Activated CD8-positive, alpha-beta memory T cell treated with anti-CD3 and anti-CD28 coated beads, Interleukin-2, amount 50 U/mL, for 24 hours (primary cell): ENCODE results near the gene GMPR2.
A peak's percentile ranks its signal among the peaks of the same experiment; 100 is the strongest.
"Not testable (repeated sequence)": the region's sequence is repeated elsewhere in the genome, so short reads cannot be mapped to it uniquely, and the experiment has no call there.

Experiments
- DNase-seq: peaks from one replicate; pipeline ENCODE4 v3.0.0-alpha.2; 2020; ENCODE audit errors: extremely low read depth

Gene GMPR2

DNA sequence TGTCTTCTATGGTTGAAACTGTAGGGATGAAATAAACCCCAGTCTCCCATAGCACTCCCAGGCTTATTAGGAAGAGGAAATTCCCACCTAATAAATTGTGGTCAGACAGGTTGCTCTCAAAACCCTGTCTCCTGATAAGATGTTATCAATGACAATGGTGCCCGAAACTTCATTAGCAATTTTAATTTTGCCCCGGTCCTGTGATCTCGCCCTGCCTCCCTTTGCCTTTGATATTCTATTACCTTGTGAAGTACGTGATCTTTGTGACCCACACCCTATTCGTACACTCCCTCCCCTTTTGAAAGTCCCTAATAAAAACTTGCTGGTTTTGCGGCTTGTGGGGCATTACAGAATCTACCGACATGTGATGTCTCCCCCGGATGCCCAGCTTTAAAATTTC lies 30.2 kb upstream of the GMPR2 start:
- DNase-seq, result not testable (repeated sequence)

DNA sequence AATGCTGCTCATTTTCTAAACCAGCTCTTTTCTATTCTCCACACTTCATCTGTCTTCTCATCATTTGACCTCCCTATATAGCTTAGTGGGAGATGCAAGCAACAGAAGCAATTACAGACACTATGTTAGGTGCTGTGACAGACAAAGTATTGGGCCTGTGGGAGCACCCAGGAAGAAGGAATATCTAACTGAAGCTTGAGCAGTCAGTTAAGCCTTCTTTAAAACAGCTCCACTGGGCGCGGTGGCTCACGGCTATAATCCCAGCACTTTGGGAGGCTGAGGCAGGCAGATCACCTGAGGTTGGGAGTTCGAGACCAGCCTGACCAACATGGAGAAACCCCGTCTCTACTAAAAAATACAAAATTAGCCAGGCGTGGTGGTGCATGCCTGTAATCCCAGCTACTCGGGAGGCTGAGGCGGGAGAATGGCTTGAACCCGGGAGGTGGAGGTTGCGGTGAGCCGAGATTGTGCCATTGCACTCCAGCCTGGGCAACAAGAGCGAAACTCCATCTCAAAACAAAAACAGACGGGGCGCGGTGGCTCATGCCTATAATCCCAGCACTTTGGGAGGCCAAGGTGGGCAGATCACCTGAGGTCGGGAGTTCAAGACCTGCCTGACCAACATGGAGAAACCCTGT lies 29.4 kb upstream of the GMPR2 start:
- DNase-seq, result not testable (repeated sequence)

DNA sequence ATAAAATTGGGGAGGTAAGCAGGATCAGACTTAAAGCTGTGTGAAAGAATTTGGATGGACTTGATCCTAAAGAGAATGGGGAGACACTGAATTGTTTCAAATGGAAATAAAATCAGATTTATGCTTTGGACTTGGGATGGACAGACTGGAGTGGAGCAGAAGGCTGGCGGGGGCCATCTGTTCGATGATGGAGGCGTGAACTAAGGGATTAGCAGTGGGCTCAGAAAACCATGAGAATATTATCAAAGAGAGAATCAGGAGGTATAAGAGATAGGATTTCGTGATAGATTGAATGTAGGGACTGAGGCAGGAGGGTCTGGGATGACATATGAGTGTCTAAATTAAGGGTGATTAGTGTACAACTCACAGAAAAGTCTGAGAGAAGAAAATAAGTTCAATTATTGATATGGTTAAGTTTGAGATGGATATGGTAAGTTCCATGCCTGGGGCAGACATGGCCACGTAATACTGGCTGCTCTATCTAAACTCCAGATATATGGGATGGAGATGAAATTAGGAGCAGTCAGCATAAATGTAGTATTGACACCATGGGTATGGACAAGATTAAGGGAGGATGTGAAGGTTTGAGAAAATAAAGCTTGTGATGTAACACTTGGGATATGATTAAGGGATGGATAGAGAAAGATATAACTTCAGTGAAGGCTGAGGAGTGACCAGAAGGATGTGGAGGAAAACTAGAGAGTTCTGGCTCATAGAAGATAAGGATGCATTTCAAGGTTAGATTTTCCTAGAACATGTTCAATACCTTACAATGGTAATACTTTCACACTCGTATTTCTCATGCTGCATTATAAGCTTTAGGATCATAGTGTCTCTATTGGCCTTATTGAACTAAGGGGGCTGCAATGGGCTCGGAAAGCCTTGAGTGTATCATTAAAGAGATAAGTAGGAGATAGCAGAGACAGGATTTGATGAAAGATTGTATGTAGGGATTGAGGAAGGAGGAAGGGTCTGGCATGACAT lies 28.3 kb upstream of the GMPR2 start:
- DNase-seq, result no peak

DNA sequence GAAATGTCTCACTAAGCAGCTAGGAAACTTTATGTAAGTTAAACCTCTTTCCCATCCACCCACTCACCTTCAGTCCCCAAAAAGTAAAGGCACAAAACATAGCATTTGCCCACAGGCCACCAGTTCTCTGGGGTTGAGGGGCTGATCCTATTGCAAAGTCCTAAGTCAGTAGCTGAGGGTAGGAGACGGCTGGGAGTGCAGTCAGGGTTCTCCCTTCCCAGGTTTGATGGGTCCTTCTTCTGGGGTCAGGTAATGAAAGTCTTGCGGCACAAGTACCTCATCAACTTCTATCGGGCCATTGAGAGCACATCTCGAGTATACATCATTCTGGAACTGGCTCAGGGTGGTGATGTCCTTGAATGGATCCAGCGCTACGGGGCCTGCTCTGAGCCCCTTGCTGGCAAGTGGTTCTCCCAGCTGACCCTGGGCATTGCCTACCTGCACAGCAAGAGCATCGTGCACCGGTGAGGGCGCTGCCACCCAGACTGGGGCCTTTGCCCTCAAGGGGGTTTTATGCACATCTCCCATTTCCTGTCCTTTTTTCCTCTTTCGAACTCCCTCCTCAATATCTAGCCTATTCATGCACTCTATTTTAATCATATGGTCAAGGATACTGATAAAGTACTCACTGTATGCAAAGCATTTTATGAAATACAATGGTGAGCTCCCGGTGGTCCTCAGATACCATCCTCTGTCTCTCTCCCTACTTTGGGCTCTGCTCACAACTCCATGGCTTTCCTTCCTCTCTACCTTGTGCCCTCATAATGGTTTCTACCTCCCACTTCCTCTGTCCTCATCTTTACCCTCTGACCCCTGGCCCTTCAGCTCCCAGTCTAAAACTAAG lies 26.2 kb upstream of the GMPR2 start:
- no peak for DNase-seq

DNA sequence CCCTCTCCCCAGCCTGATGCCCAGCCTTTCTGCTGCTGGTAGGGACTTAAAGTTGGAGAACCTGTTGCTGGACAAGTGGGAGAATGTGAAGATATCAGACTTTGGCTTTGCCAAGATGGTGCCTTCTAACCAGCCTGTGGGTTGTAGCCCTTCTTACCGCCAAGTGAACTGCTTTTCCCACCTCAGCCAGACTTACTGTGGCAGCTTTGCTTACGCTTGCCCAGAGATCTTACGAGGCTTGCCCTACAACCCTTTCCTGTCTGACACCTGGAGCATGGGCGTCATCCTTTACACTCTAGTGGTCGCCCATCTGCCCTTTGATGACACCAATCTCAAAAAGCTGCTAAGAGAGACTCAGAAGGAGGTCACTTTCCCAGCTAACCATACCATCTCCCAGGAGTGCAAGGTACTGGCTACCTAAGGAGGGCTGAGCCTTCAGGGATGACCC lies 25.6 kb upstream of the GMPR2 start:
- DNase-seq, result no peak

DNA sequence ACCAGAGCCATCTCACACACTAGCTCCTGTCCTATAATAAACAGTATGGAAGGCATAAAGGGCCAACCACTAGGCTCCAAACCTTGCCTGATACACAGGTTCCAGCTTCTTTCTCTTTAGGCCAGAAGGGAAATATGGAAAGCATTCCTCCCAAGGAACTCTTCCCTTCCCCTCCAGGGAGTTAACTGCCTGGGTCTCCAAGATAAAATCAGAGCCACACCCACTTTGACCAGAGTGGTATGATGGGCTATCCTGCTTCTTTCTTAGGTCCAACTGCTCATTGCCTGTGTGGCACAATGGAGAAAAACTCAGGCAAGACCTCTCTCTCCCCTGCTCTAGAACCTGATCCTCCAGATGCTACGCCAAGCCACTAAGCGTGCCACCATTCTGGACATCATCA lies 25.1 kb upstream of the GMPR2 start:
- no peak for DNase-seq

DNA sequence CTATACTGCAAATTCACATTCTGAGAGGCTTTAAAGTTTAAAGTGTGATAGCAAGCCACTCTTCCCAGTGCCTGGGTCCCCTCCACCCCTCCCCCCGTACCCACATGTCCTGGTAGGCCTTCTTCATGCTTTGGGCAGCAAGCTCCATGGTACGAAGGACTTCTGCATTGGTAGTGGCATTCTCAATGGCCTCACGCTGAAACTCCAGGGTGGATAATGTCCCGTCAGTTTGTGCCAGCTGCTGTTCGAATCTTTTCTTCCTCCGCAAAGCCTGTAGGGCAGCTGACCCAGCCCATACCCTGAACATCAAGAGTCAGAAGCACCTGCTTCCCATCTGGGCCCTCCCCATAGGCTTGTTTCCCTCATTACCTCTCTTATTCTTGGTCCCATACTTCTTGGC lies 21.4 kb upstream of the GMPR2 start:
- DNase-seq, result no peak

DNA sequence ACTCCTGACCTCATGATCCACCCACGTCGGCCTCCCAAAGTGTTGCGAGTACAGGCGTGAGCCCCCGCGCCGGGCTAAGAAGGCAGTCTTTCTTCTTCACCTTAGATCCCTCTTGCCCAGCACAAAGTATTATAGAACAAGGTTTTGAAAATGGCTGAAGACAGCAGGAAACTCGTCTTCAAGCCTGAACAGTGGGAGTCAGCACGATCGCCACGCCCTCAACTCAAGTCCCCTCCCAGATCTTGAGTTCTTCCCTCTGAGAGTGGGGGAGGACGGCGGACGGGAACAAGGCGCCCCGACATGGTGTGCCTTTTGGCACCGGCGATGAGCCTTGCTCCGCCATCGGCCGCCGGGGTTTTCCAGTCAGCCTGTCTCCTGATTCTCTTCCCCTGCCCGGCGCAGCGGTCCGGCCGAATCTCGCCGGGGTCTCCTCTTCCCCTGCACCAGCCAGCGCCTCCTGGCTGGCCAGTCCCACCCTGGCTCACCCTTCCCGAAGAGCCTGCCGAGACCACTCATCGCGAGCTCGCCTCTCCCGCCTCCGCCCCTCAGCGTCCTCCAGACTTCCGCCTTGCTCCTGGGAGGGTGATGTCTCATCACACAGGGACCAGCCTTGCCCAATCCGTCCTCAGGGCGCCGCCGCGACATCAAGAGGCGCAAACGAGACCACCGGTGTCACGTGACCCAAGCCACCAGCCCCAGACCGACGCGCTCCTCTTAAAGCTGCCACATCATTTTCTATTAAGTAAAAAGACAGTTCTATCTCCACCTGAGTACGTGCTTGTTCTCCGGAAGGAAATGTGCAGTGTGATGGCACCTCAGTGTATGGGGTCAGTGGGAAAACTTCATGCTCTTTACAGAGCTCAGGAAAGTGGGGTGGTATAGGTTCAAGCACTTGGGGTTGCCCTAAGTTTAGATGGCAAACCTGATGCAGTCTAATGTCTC lies 19.5 kb upstream of the GMPR2 start, which contains the start of gene CHMP4A:
CHMP4A (minus strand) TSS at position 565 of the 942 bp plus-strand sequence; CDS start at position 516, 49 bp downstream.
- DNase-seq, result peak; percentile 93

DNA sequence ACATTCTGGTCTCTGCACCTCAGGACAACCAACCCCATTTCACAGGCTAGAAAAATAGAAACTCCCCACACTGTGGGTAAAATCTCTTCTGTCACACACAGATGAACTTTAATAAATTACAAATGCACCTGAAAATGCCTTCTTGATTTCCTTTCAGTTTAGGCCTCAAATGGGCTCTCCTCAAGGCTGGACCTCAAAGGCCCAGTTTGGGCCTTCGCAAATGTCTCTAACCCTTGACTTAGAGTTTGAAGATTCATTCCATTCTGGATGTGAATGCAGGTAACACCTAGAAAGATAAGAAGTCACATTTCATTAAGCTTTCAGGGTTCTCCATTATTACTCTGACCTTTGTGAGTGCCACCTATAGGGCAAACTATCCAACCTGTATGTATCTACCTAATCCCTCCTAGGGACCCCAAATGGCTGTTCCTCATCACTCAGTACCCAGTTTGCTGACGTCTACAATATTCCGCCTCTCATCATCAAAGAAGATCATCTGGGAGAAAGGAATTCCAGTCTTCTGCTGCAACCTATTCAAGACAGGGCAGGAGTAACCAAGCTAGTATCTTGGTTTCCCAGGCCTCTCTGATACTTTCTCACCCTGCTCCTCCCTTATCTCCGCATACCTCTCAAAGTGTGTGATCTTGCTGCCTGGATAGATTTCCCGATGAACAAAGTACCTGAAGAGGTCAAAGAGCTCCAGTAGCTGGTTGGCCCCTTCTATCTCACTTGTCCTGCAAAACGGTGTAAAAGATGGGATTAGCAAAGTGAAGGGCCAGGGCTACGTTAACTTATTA lies 18.7 kb upstream of the GMPR2 start:
- no peak for DNase-seq

DNA sequence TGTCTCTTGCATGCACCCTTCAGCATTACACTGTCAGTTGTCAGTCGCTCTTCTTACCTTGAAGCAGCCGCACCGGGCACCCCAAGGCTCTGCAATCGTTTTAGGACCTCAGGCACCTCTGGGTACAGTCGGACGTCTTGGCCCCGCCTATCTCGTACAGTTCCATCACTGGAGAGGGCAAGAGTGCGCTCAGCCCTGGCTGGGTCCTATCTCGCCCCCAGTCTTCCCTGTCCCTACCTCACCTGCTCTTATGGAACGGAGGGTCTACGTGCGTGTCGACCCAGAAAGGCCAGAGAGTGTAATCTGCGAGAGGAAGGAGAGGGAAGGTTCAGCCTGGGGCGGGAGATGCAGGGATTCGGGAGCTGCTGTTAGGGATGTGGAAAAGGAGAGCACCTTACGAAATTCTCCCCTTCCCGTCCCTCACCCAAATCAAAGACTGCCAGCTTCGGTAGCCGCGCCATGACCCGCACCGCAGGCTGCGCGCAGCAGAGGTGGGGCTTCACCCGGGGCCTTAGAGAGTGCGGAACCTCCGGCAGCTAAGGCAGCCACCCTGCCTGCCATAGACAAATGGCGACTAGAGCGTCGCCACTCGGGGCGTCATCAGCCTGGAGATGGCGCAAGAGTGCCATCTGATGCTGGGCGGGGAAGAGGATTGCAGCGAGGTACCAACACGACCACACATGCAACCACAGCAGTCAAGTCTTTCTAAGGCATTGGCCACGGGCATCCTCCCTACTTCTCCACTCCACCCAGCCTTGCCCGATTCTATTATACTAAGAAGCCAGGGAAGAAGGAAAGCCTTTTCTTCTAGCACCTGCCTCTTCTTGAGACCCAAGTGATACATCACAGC lies 17.0 kb upstream of the GMPR2 start, which contains the start of gene MDP1:
MDP1 (minus strand) TSS at position 572 of the 850 bp plus-strand sequence; CDS start at position 461, 111 bp downstream.
- peak; percentile 71 for DNase-seq

DNA sequence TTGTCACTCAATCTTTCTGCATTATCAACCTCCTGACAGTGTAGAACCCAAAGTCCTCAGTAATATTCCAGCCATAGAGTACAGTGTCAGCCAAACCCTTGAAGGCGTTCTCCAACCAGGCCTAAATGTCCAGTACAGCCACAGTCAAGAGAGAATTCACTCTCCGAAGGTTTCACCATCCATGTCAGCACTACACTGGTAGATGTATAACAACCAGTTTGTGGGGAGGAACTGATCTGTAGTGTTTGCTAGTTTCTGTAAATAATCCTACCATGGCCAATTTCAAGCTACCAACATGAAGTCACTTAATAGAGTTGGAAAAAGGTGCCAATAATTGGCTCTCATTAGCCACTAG lies 16.4 kb upstream of the GMPR2 start:
- no peak for DNase-seq

DNA sequence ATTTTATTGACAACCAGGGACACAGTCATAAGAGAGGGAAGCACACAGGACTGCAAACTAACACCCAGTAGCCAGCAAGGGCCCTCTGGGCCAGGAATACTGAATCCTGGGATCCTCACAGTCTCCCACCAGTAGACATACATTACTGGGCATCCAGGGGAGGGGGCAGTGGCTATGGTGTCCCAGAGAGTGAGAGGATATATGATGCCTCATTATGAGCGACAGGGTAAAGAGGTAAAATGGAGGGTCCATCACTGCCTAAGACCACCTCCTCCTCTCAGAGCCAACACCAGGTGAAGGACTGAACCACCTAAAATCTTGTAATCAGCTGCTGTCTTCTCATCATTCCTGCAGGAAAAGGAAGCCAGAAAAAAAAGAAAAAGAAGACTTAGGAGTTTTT lies 15.9 kb upstream of the GMPR2 start:
- DNase-seq, result not testable (repeated sequence)

DNA sequence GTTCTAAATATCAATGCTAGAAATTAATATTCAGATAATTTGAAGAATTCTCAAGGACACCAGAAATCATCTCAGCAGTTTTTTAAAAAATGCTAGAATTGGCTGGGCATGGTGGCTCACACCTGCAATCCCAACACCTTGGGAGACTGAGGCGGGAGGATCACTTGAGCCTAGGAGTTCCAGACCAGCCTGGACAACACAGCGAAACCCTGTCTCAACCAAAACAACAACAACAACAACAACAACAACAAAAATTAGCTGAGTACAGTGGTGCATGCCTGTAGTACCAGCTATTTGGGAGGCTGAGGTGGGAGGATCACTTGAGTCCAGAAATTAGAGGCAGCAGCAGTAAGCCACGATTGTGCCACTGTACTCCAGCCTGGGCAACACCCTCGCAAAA lies 13.6 kb upstream of the GMPR2 start:
- no peak for DNase-seq

DNA sequence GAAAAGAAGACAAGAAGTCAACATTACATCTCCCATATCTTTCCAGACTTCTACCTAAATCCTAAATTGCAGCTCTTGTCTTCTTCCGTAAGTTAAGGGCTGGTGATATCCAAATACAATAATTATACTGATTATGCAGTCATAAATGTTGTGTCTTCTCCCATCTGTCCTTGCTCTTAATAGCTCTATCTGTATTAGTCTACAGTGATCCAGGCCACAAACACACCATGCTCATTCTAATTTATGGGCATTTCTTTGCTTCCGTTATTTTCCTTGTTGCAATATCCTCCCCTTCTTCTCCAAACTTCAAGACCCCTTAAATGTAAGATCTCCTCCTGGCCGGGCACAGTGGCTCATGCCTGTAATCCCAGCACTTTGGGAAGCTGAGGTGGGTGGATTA lies 13.2 kb upstream of the GMPR2 start:
- DNase-seq, result no peak

DNA sequence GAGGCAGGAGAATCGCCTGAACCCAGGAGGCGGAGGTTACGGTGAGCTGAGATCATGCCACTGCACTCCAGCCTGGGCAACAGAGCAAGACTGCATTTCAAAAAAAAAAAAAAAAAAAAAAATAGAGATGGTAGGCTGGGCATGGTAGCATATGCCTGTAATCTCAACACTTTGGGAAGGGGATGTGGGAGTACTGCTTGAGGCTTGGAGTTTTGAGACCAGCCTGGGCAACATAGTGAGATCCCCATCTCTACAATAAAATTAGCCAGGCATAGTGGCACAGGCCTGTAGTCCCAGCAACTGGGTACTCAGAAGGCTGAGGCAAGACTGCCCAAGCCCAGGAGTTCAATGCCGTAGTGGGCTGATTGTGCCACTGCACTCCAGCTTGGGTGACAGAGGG lies 9.7 kb upstream of the GMPR2 start:
- not testable (repeated sequence) for DNase-seq

DNA sequence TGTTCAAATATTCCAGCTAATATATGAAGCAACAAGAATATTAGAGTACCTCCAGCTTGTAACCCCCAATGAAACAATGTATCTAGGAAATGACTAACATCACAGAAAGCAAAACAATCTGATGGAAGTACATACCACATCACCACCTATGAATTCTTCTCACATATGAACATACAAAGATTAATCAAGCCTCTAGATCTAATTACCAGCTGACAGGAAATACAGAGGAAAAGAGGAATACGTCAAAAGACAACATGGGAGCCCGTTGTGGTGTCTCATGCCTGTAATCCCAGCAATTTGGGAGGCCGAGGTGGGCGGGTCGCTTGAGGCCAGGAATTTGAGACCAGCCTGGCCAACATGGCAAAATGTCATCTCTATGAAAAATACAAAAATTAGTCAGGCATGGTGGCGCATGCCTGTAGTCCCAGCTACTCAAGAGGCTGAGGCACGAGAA lies 8.1 kb upstream of the GMPR2 start:
- no peak for DNase-seq

DNA sequence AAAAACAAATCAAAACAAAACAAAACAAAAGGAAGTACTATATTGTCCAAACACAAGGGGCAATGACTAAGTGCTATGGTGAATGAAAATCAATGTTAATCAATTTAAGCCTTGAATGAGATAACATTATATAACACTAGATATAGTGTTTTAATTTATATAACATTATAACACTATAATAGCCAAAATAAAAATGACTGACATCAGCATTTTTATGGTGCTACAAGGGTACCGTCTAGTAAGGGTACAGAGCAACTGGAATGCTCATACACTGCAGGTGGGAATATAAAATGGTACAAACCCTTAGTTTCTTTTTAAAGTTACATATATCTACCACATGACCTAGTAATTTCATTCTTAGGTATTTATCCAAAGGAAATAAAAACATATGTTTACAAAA lies 6.3 kb upstream of the GMPR2 start:
- DNase-seq, result no peak

DNA sequence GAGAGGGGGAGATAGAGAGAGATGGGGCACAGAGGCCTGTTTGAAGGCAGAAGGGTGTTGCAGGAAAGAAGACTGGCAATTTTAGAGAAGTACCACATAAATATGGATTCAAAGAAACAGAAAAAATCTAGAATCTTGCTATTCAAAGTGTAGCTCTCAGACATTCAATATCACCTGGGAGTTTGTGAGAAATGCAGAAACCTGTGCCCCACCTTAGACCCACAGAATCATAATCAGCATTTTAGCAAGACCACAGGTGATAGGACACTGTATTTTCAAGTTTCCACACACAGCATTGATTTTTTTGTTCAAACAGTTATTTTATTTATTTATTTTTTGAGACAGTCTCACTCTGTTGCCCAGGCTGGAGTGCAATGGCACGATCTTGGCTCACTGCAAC lies 3.8 kb upstream of the GMPR2 start:
- DNase-seq, result no peak
